K562 (cell line): ENCODE results near the gene EFCAB10. TPM values are rescaled to one million over a fixed set of nuclear protein-coding genes. Genes with fewer than 3 reads are reported as not detected.

Experiments used
- BCL6 ChIP-seq: fragments of 250-450 bp; sonication (Bioruptor Pico); IDR thresholded peaks from 2 replicates; pipeline ENCODE4 v1.4.0; 2020
- CBX3 ChIP-seq, 2 experiments: IDR thresholded peaks; 1 replicate in 1 of 2; 2 replicates in 1 of 2; pipeline ENCODE4 v1.6.1; 2012; ENCODE audit warnings: inconsistent platforms in 2 of 2, low read length in 2 of 2, borderline replicate concordance in 1 of 2, control low read depth in 1 of 2
- FOS ChIP-seq: IDR thresholded peaks from 3 replicates; pipeline ENCODE4 v1.6.1; 2011; ENCODE audit not compliant: insufficient read length; ENCODE audit errors: extremely low read depth
- FOXK1 ChIP-seq: sonication (generic); formaldehyde crosslinking; IDR thresholded peaks from 2 replicates; pipeline ENCODE4 v1.8.0; 2022; ENCODE audit warnings: missing genetic modification reagents, mild to moderate bottlenecking, borderline replicate concordance
- GABPB1 ChIP-seq: sonication (generic); formaldehyde crosslinking; IDR thresholded peaks from 2 replicates; pipeline ENCODE4 v1.8.0; 2022; ENCODE audit warnings: mild to moderate bottlenecking, missing genetic modification reagents
- OTX1 ChIP-seq: fragments of 450-650 bp; formaldehyde crosslinking; IDR thresholded peaks from 2 replicates; pipeline ENCODE4 v1.4.0; 2022; ENCODE audit warnings: mild to moderate bottlenecking
- SPI1 ChIP-seq: IDR thresholded peaks from 2 replicates; pipeline ENCODE4 v1.6.1; 2011; ENCODE audit warnings: low read depth, low read length, control low read depth, borderline replicate concordance
- TBP ChIP-seq: optimal IDR thresholded peaks from 2 replicates; pipeline ENCODE3; 2011; ENCODE audit warnings: low read depth, low read length, improper control_type of control experiment
- TRIM28 ChIP-seq: fragments of 450-650 bp; IDR thresholded peaks from 2 replicates; pipeline ENCODE4 v1.6.1; 2017
- ZBTB26 ChIP-seq: fragments of 450-650 bp; formaldehyde crosslinking; IDR thresholded peaks from 2 replicates; pipeline ENCODE4 v1.4.0; 2022; ENCODE audit warnings: missing genetic modification characterization
- polyA plus RNA-seq, 8 experiments: library from polyadenylated mRNA; depleted of rRNA in 4 of 8; stranded (reverse) in 5 of 8; unstranded in 3 of 8; fragments of >200 nt; fragmentation: Nextera tagmentation in 2 of 8; fragmentation: Illumina TruSeq in 1 of 8; extraction: Ambion mirVana in 2 of 8; extraction: Trizol in 1 of 8; gene quantifications; 2 replicates each; pipeline versions ENCODE4 v1.2.1 to v1.2.3, GENCODE V29; 2011 to 2014; ENCODE audit warnings: inconsistent platforms in 1 of 8, missing spikeins in 1 of 8
- total RNA-seq, 7 experiments: library from RNA; depleted of rRNA in 6 of 7; stranded (reverse); fragments of >200 nt in 6 of 7; fragmentation: Illumina TruSeq in 2 of 7; extraction: Trizol in 2 of 7; gene quantifications; 2 replicates each; pipeline versions ENCODE4 v1.2.1 to v1.2.3, GENCODE V29; 2011 to 2021; ENCODE audit warnings: low replicate concordance in 1 of 7
- TF ChIP-seq, protein P1 (sequence below), 2 experiments: IDR thresholded peaks; 2 replicates each; pipeline ENCODE4 v1.6.1; 2011; ENCODE audit warnings: borderline replicate concordance in 1 of 2, control low read depth in 1 of 2, low read depth in 1 of 2, low read length in 1 of 2, mild to moderate bottlenecking in 1 of 2, mixed read lengths in 1 of 2, moderate library complexity in 1 of 2; ENCODE audit not compliant: insufficient read depth in 1 of 2, insufficient read length in 1 of 2, poor library complexity in 1 of 2, severe bottlenecking in 1 of 2; ENCODE audit errors: extremely low read depth in 1 of 2
- TF ChIP-seq, protein P2 (sequence below), 2 experiments: fragments of 450-650 bp; IDR thresholded peaks; 2 replicates each; pipeline ENCODE4 v1.6.1; 2016; ENCODE audit warnings: mild to moderate bottlenecking in 2 of 2, borderline replicate concordance in 1 of 2, low read depth in 1 of 2, moderate library complexity in 1 of 2

Gene EFCAB10
- total and polyA plus RNA-seq, 9 of the 15 experiments (the other 6 are each of a cell fraction or from before 2014, with no cell fraction given), result 5.0 to 21.4 (median 16.8) TPM

- TF ChIP-seq FOS, result no peak
- no peak for TF ChIP-seq FOXK1 (CRISPR knock-in tag)
- peak; percentile 89 for TF ChIP-seq GABPB1 (CRISPR knock-in tag)
- TF ChIP-seq BCL6 (CRISPR knock-in tag), result no peak
- no peak; the same call in 1 of the 2 replicates for TF ChIP-seq ZBTB26 (CRISPR knock-in tag)
- TF ChIP-seq CBX3 (IDR thresholded peaks at IDR 0.05; ENCODE audit: borderline replicate concordance in 1 of 2, low read length in 2 of 2), result peak in 1 of 2 experiments; percentile 80; a peak in 1 of 3 replicates
- TF ChIP-seq TRIM28, result no peak
- TF ChIP-seq, protein P1, sequence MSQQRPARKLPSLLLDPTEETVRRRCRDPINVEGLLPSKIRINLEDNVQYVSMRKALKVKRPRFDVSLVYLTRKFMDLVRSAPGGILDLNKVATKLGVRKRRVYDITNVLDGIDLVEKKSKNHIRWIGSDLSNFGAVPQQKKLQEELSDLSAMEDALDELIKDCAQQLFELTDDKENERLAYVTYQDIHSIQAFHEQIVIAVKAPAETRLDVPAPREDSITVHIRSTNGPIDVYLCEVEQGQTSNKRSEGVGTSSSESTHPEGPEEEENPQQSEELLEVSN (IDR thresholded peaks at IDR 0.05; ENCODE audit: borderline replicate concordance in 1 of 2, extremely low read depth in 1 of 2, insufficient read depth in 1 of 2, insufficient read length in 1 of 2, low read depth in 1 of 2, low read length in 1 of 2, poor library complexity in 1 of 2, severe bottlenecking in 1 of 2), result peak in 1 of 2 experiments; percentile 61
- TF ChIP-seq, protein P2, sequence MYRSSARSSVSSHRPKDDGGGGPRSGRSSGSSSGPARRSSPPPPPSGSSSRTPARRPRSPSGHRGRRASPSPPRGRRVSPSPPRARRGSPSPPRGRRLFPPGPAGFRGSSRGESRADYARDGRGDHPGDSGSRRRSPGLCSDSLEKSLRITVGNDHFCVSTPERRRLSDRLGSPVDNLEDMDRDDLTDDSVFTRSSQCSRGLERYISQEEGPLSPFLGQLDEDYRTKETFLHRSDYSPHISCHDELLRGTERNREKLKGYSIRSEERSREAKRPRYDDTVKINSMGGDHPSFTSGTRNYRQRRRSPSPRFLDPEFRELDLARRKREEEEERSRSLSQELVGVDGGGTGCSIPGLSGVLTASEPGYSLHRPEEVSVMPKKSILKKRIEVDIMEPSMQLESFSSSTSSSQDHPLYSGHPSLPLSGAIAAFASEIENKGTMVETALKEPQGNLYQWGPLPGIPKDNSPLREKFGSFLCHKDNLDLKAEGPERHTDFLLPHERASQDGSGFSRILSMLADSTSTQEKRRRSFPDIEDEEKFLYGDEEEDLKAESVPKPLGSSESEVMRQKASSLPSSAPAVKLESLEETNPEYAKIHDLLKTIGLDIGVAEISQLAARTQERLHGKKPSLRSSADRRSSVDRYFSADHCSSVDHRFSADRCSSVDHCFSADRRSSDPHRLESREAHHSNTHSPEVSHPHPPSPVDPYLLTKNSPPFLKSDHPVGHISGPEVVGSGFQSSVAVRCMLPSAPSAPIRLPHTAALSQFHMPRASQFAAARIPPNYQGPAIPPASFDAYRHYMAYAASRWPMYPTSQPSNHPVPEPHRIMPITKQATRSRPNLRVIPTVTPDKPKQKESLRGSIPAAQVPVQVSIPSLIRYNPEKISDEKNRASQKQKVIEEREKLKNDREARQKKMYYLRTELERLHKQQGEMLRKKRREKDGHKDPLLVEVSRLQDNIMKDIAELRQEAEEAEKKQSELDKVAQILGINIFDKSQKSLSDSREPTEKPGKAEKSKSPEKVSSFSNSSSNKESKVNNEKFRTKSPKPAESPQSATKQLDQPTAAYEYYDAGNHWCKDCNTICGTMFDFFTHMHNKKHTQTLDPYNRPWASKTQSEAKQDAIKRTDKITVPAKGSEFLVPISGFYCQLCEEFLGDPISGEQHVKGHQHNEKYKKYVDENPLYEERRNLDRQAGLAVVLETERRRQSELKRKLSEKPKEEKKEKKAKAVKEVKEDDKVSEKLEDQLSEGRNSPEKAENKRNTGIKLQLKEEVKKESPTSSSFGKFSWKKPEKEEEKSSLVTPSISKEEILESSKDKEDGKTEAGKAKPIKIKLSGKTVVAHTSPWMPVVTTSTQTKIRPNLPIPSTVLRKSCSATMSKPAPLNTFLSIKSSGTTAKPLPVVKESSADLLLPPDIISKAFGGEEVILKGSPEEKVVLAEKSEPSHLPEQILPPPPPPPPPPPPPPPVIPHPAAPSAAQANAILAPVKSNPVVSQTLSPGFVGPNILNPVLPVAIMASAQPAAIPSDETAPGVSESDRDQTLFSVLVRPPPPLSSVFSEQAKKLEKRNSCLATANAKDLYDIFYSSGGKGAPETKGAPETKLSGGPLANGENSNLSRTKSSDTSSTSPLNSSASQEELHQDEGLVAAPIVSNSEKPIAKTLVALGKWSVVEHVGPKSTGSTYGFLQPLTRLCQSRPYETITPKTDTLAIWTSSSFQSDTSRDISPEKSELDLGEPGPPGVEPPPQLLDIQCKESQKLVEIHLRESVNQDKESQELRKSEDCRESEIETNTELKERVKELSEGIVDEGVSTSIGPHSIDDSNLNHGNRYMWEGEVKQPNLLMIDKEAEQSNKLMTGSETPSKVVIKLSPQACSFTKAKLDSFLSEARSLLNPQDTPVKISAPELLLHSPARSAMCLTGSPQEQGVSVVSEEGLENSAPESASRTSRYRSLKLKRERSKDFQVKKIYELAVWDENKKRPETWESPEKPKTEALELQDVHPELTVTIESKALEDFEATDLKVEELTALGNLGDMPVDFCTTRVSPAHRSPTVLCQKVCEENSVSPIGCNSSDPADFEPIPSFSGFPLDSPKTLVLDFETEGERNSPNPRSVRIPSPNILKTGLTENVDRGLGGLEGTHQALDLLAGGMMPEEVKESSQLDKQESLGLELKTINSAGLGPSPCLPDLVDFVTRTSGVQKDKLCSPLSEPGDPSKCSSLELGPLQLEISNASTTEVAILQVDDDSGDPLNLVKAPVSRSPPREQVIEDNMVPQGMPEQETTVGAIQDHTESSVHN (IDR thresholded peaks at IDR 0.05; ENCODE audit: borderline replicate concordance in 1 of 2, low read depth in 1 of 2), result peak in 1 of 2 experiments; percentile 48; a peak in 1 of 4 replicates
- no peak for TF ChIP-seq OTX1 (CRISPR knock-in tag)
- peak; percentile 95 for TF ChIP-seq SPI1
- peak; percentile 96 for TF ChIP-seq TBP
Observed at GRCh38 chr7:105531792-105532671, 49.3 kb downstream of the EFCAB10 start, which contains the start of gene RINT1 (continued).
